KG1 (cell line): ENCODE results near the gene POC1A.
A peak's percentile ranks its signal among the peaks of the same experiment; 100 is the strongest.

ENCODE experiments used
- DNase-seq: peaks from one replicate; lab custom pipeline; 2025; lab: John Stamatoyannopoulos, UW

Gene POC1A

GRCh38 chr3:52154135-52155094 lies at the start of gene POC1A:
POC1A (minus strand) TSS chr3:52154423; CDS start chr3:52154372, 51 bp downstream.
- peak; percentile 94 for DNase-seq

- no peak for DNase-seq
Observed at GRCh38 chr3:52203701-52204100, 49.5 kb upstream of the POC1A start.

- no peak for DNase-seq
Observed at GRCh38 chr3:52202384-52203077, 48.3 kb upstream of the POC1A start.

- DNase-seq, result no peak
Observed at GRCh38 chr3:52200981-52201679, 46.9 kb upstream of the POC1A start.

DNA sequence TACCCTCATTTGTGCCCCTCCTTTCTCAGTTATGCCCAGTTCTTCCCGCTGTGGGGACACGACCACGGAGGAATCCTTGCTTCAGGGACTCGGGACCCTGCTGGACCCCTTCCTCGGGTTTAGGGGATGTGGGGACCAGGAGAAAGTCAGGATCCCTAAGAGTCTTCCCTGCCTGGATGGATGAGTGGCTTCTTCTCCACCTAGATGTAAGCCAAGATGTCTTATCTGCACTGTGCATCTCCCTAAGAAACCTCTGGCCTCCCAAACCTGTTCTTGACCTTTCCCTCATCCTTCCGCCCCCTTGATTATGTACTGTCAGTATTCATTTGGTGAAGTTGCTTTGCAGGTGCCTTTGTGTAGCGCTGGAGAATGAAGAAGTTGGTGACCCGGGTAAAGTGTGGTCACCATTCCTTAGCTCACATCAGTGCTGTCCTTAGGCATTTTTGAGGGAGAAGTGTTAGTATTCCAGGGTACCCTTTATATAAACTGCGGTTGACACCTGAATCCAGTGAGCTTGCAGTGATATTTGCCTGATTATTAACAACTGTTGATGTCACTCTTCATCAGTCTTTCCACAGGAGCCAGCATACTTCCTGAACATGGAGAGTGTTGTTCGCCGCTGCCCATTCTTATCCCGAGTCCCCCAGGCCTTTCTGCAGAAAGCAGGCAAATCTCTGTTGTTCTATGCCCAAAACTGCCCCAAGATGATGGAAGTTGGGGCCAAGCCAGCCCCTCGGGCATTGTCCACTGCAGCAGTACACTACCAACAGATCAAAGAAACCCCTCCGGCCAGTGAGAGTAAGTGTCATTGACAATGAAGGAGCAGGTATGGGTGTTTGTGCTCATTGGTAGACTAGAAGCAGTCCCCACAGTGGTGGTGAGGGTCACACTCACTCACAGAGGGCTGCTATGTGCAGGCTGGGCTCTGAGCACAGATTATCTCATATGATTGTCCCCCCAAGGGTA lies 44.7 kb upstream of the POC1A start:
- no peak for DNase-seq

- DNase-seq, result peak; percentile 91
Observed at GRCh38 chr3:52197842-52198625, 43.8 kb upstream of the POC1A start, which contains the start of gene ALAS1. ALAS1 (plus strand) TSS chr3:52198160; CDS start chr3:52199242, 1,082 bp downstream.

DNA sequence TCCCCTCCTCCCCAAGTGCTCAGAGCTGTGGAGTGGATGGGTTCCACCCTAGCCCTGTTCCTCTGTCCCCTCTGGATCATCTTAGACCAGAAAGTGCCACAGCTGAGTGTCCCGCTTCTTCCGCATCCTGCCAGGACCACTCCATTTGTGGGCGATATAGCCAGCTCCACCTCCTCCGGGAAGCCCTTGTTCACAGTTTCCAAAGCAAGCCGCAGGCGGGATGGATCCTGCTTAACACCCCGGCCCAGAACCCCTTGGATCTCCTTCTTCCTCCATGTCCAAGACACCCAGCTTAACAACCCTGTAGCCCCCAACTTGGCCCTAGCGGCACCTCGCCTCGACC lies 43.2 kb upstream of the POC1A start:
- DNase-seq, result no peak

- no peak for DNase-seq
Observed at GRCh38 chr3:52196977-52197376, 42.8 kb upstream of the POC1A start.

GRCh38 chr3:52195823-52196331 lies 41.7 kb upstream of the POC1A start:
- no peak for DNase-seq

DNA sequence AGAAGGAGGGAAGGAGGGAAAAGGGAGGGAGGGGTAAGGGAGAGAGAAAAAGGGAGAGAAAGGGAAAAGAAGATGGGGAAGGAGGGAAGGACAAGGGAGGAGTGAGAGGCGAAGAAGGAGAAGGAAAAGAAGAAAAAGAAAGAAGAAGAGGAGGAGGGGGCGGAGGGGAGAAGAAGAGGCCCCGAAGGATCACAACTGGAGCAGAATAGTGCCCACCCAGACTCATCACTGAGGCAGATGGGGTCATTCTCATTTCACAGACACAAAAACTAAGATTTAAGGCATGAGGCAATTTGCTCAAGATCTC lies 41.0 kb upstream of the POC1A start:
- DNase-seq, result no peak

GRCh38 chr3:52194485-52195290 lies 40.5 kb upstream of the POC1A start:
- no peak for DNase-seq

DNA sequence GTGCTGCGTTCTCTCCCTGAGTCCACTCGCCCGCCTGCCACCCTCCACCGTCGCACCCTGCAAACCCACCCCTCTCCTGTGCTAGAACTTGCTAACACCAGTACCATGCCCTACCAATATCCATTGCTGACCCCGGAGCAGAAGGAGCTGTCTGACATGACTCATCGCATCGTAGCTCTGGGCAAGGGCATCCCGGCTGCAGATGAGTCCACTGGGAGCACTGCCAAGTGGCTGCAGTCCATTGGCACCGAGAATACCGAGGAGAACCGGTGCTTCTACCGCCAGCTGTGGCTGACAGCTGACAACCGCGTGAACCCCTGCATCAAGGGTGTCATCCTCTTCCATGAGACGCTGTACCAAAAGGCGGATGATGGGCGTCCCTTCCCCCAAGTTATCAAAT lies 38.8 kb upstream of the POC1A start:
- DNase-seq, result no peak

DNA sequence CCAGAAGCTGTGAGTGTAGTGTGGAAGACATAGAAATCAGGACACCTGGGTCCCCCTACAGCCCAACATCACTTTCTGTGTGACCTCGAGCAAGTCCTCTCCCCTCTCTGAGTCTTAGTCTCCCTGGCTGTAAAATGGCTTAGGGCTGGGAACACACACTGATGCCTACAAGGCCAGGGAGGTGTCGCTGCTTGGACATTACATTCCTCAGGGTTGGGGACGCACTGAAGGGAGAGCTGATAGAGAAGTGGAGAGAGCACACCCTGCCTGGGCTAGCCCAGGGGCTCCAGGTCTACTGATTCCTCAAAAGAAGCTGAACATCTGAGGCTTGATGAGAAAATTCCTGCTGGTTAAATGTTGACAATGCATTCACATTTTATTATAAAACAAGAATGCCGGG lies 37.4 kb upstream of the POC1A start:
- DNase-seq, result no peak

- no peak for DNase-seq
Observed at GRCh38 chr3:52190294-52191074, 36.3 kb upstream of the POC1A start.

DNA sequence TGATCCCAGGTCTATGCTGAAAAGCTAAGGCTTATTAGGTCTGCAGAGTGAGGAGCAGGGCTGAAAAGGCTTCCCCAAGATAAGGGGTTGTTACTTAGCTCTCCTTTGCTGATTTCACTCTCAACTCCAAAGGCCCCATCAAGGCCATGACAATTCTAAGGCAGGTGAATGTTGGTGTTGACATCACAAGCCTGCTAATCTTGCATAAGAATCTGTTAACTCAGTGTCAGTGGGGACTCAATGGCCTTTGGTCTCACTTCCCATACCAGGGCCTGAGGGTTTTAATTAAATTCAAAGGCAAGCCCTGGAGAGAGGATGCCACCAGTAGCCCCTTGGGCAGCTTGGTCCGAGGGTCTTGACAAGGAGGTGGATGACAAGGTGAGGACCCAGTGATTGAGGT lies 34.3 kb upstream of the POC1A start:
- DNase-seq, result no peak

DNA sequence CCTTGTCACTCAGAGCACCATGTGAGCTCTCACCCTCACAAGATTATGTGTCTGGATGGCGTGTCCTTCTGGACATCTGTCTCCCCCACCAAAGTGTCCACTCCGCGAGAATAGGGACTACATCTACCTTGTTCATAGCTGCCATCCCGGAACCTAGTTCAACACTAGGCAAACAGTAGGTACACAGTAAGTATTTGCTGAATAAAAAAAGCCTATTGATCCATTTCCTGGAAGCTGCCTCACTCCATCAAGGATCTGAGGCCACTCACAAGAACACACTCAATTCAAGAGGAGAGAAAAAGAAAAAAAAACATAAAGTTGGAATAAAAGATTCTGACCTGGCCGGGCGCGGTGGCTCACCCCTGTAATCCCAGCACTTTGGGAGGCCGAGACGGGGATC lies 32.5 kb upstream of the POC1A start:
- DNase-seq, result no peak

- DNase-seq, result no peak
Observed at GRCh38 chr3:52185837-52186236, 31.6 kb upstream of the POC1A start.

DNA sequence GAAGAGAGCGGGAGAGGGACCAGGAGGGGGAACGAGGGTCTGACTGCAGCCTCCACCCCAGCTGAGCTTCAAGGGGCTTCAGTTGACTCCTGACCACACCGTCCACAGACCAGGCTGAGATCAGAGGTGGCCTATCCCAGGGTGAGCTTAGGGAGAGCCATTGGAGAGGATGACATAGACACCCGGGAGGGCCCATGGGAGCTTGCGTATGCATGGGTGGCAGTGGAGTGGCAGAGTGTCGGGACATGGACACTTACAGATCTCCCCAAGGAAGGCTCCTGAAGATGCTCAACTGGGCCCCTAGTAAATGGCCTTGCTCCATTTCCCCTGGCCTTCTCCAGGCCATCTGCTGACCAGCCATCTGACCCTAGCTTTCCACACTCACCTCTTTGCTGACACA lies 31.1 kb upstream of the POC1A start:
- DNase-seq, result no peak

DNA sequence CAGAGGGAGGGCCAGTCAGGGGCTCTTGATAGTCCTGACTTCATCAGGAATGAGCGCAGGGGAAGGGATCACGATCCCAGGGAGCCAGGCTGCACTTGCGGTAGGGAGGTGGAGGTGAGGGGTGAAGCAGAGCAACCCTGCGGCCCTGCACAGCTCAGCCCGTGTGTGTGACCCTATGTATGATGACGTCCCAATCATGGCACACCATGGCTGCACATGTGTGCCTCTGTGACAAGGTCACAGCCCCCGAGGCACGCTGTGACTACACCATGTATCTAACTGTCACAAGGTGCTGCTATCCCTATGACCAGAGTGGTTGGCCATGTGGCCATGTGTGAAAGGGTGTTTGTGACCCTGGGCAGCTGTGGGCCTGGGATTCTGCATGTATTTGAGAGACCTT lies 30.5 kb upstream of the POC1A start:
- DNase-seq, result no peak
